ENCODE results near the gene MSL1. TPM values are rescaled to one million over a fixed set of nuclear protein-coding genes. Genes with fewer than 3 reads are reported as not detected.

MSL1 gene
- total and polyA plus RNA-seq, 2 of the 13 experiments (the other 11 are each of a cell fraction or from before 2014, with no cell fraction given), result 63.8 to 88.5 TPM

- no peak for TF ChIP-seq MLXIP (CRISPR knock-in tag; IDR thresholded peaks at IDR 0.05; ENCODE audit: borderline replicate concordance)
- TF ChIP-seq NONO (IDR thresholded peaks at IDR 0.05), result no peak
- peak; percentile 93 for TF ChIP-seq NONO (CRISPR knock-in tag; conservative IDR thresholded peaks at IDR 0.05)
- peak; percentile 37; the same call in 1 of the 2 replicates for TF ChIP-seq NR2F2 (IDR thresholded peaks at IDR 0.05; ENCODE audit: borderline replicate concordance, low read depth)
- no peak; the same call in 1 of the 2 replicates for TF ChIP-seq ZNF652 (CRISPR knock-in tag; IDR thresholded peaks at IDR 0.05; ENCODE audit: borderline replicate concordance, low read depth)
- no peak; the same call in 1 of the 2 replicates for TF ChIP-seq ZNF773 (CRISPR knock-in tag; IDR thresholded peaks at IDR 0.05; ENCODE audit: borderline replicate concordance)
- TF ChIP-seq TGIF2 (CRISPR knock-in tag; IDR thresholded peaks at IDR 0.05), result peak; percentile 91; the same call in 1 of the 2 replicates
- TF ChIP-seq ZBTB37 (CRISPR knock-in tag; IDR thresholded peaks at IDR 0.05), result no peak; the same call in none of the 2 replicates
- TF ChIP-seq RARA (CRISPR knock-in tag; IDR thresholded peaks at IDR 0.05), result peak; percentile 87
- TF ChIP-seq ONECUT2 (CRISPR knock-in tag; IDR thresholded peaks at IDR 0.05), result peak; percentile 10; the same call in 1 of the 2 replicates
- TF ChIP-seq, protein P1, sequence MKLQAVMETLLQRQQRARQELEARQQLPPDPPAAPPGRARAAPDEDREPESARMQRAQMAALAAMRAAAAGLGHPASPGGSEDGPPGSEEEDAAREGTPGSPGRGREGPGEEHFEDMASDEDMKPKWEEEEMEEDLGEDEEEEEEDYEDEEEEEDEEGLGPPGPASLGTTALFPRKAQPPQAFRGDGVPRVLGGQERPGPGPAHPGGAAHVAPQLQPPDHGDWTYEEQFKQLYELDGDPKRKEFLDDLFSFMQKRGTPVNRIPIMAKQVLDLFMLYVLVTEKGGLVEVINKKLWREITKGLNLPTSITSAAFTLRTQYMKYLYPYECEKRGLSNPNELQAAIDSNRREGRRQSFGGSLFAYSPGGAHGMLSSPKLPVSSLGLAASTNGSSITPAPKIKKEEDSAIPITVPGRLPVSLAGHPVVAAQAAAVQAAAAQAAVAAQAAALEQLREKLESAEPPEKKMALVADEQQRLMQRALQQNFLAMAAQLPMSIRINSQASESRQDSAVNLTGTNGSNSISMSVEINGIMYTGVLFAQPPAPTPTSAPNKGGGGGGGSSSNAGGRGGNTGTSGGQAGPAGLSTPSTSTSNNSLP (IDR thresholded peaks at IDR 0.05; ENCODE audit: low read depth, low read length), result no peak
- TF ChIP-seq ZNF746 (CRISPR knock-in tag; IDR thresholded peaks at IDR 0.05), result peak; percentile 90; the same call in 1 of the 2 replicates
- peak; percentile 84 for TF ChIP-seq ZFX (CRISPR knock-in tag; IDR thresholded peaks at IDR 0.05; ENCODE audit: low read depth)
- no peak for TF ChIP-seq ZNF703 (CRISPR knock-in tag; IDR thresholded peaks at IDR 0.05; ENCODE audit: borderline replicate concordance)
- peak; percentile 77 for TF ChIP-seq ZNF883 (CRISPR knock-in tag; IDR thresholded peaks at IDR 0.05; ENCODE audit: not compliant biosample characterization)
- no peak for TF ChIP-seq JUN (CRISPR knock-in tag; IDR thresholded peaks at IDR 0.05)
- TF ChIP-seq ZSCAN12 (CRISPR knock-in tag; IDR thresholded peaks at IDR 0.05), result 0 out of 2 replicates have a peak, but pooled peaks have one; percentile 22
- peak; percentile 73 for TF ChIP-seq ZNF264 (CRISPR knock-in tag; IDR thresholded peaks at IDR 0.05)
- peak; percentile 58; the same call in 1 of the 2 replicates for TF ChIP-seq ZNF256 (CRISPR knock-in tag; conservative IDR thresholded peaks at IDR 0.05)
- 0 out of 2 replicates have a peak, but pooled peaks have one; percentile 72 for TF ChIP-seq BRF2 (CRISPR knock-in tag; IDR thresholded peaks at IDR 0.05)
- peak; percentile 59 for TF ChIP-seq SPEN (CRISPR knock-in tag; IDR thresholded peaks at IDR 0.05; ENCODE audit: low read depth)
- TF ChIP-seq POLR2A (IDR thresholded peaks at IDR 0.05; ENCODE audit: insufficient read depth in 1 of 2, low read depth in 2 of 2, low read length in 2 of 2), result peak; percentile 74 to 93; a peak in 3 of 4 replicates
- TF ChIP-seq CEBPG (CRISPR knock-in tag; IDR thresholded peaks at IDR 0.05), result peak; percentile 60
- TF ChIP-seq TCF7L2 (IDR thresholded peaks at IDR 0.05; ENCODE audit: low read depth, low read length), result no peak
Measured at GRCh38 chr17:40113110-40113906, 8.5 kb upstream of the MSL1 start (continued).
